ENCODE measurements around the gene UBE2G2.

Gene UBE2G2

DNA sequence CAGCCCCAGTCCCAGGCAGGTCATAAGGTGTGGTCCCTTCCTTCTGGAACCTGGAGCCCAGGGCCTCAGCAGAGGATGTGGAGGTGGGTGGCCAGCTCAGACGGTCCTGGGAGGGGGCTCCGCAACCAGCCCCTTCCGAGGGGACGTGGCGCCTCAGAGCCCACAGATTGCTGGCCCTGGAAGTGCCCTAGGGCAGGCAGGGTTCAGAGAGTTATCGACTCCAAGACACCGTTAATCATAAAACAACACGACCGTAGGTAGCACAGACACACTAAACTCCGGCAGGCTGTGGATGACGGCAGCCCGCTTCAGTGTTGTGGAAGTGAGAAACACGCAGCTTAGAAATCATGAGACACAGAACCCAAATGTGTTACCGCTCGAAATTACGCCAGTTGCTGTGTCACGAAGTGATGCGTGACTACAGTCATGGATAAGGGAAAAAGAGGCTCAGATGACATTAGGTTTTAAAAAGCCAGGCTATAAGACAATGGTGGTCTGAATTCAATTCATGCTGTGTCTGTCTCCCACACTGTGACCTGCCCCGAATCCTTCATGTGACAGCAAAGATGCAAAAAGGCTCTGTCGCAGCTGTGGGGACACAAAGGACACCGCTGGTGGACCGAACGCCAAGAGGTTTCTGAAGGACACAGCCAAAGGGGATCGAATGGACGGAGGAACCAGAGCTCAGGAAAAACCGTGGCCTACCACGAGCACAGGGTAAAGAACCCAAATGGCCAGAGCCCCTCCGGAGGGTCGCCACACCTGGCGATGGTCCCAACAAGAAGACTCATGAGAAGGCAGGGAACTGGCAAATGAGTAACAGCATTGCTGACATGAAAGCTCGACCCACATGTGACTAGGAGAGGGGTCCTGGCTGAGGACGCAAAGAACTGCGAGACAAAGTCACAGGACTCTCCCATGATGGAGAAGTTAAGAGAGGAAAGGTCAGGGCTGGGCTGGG, 17.9 kb upstream of the UBE2G2 start:
- peaks cover 0 to 27% of the 10 kb centered on the region in 2 donors for H3K9me3 ChIP-seq (ENCODE audit: control insufficient read depth in 1 of 2, low read length in 2 of 2)
- no peaks in the 10 kb centered on the region for H3K27me3 ChIP-seq (ENCODE audit: low read depth, low read length)
- H3K36me3 ChIP-seq (ENCODE audit: control insufficient read depth in 1 of 2, insufficient read depth in 2 of 2, low read length in 2 of 2): no peaks in the 10 kb centered on the region
- H3K4me1 ChIP-seq (ENCODE audit: control insufficient read depth in 1 of 2, insufficient read depth in 2 of 2, low read length in 2 of 2): peaks cover 4 to 19% of the 10 kb centered on the region in 2 donors
- H3K4me3 ChIP-seq (ENCODE audit: low read depth in 1 of 2, low read length in 2 of 2): peak overlapping the region in 1 of 2 donors; percentile 75
- H3K27ac ChIP-seq (ENCODE audit: low read length): no peak overlapping the region

DNA sequence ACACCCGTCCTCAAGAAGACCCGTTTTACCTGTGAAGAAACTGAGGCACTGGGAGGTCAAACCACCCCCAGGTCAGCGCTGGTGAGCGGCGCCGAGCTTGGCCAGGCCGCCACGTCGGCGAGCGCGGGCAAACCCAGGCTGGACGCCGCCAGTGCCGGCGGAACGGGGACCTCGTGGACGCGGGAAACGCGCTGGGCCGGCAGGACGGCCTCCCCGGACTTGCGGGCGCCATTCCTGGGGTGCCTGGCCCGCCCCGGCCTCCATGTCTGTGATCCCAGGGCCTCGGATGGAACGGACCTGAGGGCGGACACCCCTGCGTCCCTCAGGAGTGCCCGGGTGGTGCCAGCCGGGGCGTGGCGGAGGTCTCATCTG, 17.0 kb upstream of the UBE2G2 start:
- Histone ChIP-seq H3K4me1 (ENCODE audit: control insufficient read depth in 1 of 2, insufficient read depth in 2 of 2, low read length in 2 of 2) (peaks cover 4 to 19% of the 10 kb centered on the region in 2 donors), H3K27ac (ENCODE audit: low read length) (no peak overlapping the region), H3K27me3 (ENCODE audit: low read depth, low read length) (no peaks in the 10 kb centered on the region), H3K36me3 (ENCODE audit: control insufficient read depth in 1 of 2, insufficient read depth in 2 of 2, low read length in 2 of 2) (peaks cover 0 to 3% of the 10 kb centered on the region in 2 donors), H3K4me3 (ENCODE audit: low read depth in 1 of 2, low read length in 2 of 2) (peak overlapping the region; percentile 21 to 75), H3K9me3 (ENCODE audit: control insufficient read depth in 1 of 2, low read length in 2 of 2) (peaks cover 0 to 27% of the 10 kb centered on the region in 2 donors)

DNA sequence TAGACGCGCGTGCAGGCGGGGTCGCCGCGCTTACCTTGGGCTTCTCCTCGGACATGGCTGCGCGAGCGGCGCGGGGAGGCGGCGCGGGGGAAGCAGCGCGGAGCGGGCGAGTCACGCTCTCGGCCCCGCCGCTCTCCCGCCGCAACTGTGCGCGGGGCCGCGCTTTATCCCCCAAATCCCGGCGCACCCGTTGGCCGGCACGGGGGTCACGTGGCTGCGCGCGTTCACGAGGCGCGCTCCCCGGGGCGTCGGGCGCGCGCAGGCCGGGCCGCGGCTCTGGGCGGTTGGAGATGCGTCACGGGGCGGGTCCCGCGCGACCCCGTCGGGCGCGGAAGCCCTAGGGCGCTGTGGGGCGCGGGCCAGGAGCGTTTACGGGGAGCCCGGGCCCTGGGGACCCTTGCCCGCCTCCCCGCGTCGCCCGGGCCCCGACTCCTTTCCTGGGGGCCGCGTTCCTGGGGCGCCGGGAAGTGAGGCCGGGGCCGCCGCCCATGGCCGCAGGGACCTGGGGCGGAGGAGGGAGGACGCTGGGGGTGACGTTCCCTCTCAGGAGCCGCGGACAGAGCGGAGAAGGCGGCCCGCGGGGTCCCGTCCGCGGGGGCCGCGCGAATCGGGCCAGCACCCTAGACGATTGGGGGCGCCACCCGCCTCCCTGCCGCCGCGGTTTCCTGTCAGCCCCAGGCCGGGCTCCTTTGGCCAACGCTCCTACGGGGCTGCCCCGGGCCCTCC, 16.5 kb upstream of the UBE2G2 start, which contains the start of gene SUMO3:
SUMO3 (minus strand) TSS at position 149 of the 726 bp plus-strand sequence; CDS start at position 55, 94 bp downstream.
- Histone ChIP-seq H3K4me1 (ENCODE audit: control insufficient read depth in 1 of 2, insufficient read depth in 2 of 2, low read length in 2 of 2) (peaks cover 4 to 19% of the 10 kb centered on the region in 2 donors), H3K9me3 (ENCODE audit: control insufficient read depth in 1 of 2, low read length in 2 of 2) (peaks cover 0 to 24% of the 10 kb centered on the region in 2 donors), H3K27ac (ENCODE audit: low read length) (no peak within 1 kb of the TSS), H3K27me3 (ENCODE audit: low read depth, low read length) (no peaks in the 10 kb centered on the region), H3K4me3 (ENCODE audit: low read depth in 1 of 2, low read length in 2 of 2) (peak within 1 kb of the TSS; percentile 64 to 75), H3K36me3 (ENCODE audit: control insufficient read depth in 1 of 2, insufficient read depth in 2 of 2, low read length in 2 of 2) (peaks cover 4 to 9% of the 10 kb centered on the region in 2 donors)

DNA sequence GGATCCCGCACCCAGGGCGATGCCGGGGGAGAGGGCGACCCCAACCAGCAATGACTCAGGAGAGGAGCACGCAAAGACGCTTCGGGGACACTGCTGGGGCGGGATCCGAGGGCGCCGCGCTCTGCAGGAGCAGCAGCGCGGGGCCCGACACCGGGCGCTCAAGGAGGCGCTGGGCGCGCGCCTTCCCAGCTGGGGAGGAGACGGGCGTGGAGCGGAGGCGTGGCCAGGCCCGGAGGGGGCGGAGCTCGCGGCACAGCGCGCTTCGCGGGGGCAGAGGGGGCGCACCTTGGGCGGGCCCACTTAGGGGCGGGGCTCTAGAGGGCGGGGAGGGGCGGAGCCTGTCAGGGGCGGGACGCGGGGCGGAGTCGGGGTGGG, 15.9 kb upstream of the UBE2G2 start:
- H3K27ac ChIP-seq (ENCODE audit: low read length): no peak overlapping the region
- H3K27me3 ChIP-seq (ENCODE audit: low read depth, low read length): no peaks in the 10 kb centered on the region
- H3K4me1 ChIP-seq (ENCODE audit: control insufficient read depth in 1 of 2, insufficient read depth in 2 of 2, low read length in 2 of 2): peaks cover 4 to 19% of the 10 kb centered on the region in 2 donors
- H3K4me3 ChIP-seq (ENCODE audit: low read depth in 1 of 2, low read length in 2 of 2): peak overlapping the region; percentile 64 to 75
- H3K9me3 ChIP-seq (ENCODE audit: control insufficient read depth in 1 of 2, low read length in 2 of 2): peaks cover 0 to 18% of the 10 kb centered on the region in 2 donors
- peaks cover 5 to 14% of the 10 kb centered on the region in 2 donors for H3K36me3 ChIP-seq (ENCODE audit: control insufficient read depth in 1 of 2, insufficient read depth in 2 of 2, low read length in 2 of 2)

DNA sequence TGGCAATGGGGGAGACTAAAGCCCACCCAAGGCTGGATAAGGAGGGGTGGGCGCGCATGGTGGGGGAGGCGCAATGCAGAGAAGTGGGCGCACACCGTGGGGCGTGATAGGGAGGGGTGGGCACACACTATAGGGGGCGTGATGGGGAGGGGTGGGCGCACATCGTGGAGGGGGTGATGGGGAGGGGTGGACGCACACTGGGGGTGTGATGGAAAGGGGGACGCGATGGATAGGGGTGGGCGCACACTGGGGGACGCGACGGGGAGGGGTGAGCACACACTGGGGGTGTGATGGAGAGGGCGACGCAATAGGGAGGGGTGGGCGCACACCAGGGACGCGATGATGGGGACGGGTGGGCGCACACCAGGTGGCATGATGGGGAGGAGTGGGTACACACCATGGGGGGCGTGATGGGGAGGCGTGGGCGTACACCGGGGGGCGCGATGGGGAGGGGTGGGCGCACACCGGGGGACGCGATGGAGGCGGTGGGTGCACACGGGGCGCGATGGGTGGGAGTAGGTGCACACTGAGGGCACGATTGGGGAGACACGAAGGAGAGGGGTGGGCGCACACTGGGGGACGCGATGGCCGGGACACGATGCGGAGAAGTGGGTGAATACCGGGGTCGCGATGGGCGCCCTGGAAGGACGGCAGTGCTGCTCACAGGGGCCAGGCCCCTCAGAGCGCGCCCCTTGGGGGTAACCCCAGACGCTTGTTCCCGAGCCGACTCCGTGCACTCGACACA, 15.3 kb upstream of the UBE2G2 start:
- peaks cover 5 to 18% of the 10 kb centered on the region in 2 donors for H3K36me3 ChIP-seq (ENCODE audit: control insufficient read depth in 1 of 2, insufficient read depth in 2 of 2, low read length in 2 of 2)
- peaks cover 0 to 16% of the 10 kb centered on the region in 2 donors for H3K9me3 ChIP-seq (ENCODE audit: control insufficient read depth in 1 of 2, low read length in 2 of 2)
- peaks cover 4 to 19% of the 10 kb centered on the region in 2 donors for H3K4me1 ChIP-seq (ENCODE audit: control insufficient read depth in 1 of 2, insufficient read depth in 2 of 2, low read length in 2 of 2)
- peak overlapping the region; percentile 64 to 75 for H3K4me3 ChIP-seq (ENCODE audit: low read depth in 1 of 2, low read length in 2 of 2)
- no peaks in the 10 kb centered on the region for H3K27me3 ChIP-seq (ENCODE audit: low read depth, low read length)
- H3K27ac ChIP-seq (ENCODE audit: low read length): no peak overlapping the region

DNA sequence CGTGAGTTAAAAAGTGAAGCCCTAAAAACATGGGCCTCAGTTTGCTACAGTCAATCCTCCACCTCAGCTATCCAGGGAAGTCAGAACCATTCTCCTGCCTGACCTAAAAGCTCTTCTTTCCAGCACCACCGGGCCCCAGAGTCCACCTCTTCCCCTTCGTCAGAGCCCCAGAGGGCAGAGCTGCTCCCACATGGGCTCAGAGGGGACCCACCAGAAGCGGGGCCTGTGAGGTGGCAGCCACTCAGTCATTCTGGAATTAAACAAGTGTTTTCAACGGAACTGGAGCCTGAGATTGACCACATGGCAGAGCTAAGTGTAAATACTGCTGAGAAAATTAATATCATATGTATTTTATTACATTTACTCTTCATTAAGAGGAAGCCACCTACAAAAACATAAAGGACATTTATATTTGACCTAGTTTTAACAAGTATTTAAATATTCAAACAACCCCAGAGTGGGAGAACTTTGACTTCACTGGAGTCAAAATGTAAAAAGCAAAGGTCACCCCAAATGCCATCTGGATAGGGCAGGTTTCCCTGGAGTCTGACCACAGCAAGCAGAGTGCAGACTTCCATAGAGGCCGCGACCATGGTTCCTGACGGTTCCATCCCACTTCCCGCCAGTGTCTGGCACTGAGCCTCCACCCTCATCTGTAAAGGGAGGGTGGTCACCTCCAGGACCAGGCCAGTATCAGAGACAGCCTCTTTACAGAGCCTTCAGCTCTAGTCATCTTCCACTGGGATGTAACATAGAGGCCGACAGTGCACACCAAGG, 14.4 kb upstream of the UBE2G2 start:
- Histone ChIP-seq H3K9me3 (ENCODE audit: control insufficient read depth in 1 of 2, low read length in 2 of 2) (peaks cover 0 to 11% of the 10 kb centered on the region in 2 donors), H3K27me3 (ENCODE audit: low read depth, low read length) (no peaks in the 10 kb centered on the region), H3K4me3 (ENCODE audit: low read depth in 1 of 2, low read length in 2 of 2) (no peak overlapping the region), H3K36me3 (ENCODE audit: control insufficient read depth in 1 of 2, insufficient read depth in 2 of 2, low read length in 2 of 2) (peaks cover 5 to 18% of the 10 kb centered on the region in 2 donors), H3K27ac (ENCODE audit: low read length) (peak overlapping the region; percentile 8), H3K4me1 (ENCODE audit: control insufficient read depth in 1 of 2, insufficient read depth in 2 of 2, low read length in 2 of 2) (peaks cover 4 to 19% of the 10 kb centered on the region in 2 donors)

DNA sequence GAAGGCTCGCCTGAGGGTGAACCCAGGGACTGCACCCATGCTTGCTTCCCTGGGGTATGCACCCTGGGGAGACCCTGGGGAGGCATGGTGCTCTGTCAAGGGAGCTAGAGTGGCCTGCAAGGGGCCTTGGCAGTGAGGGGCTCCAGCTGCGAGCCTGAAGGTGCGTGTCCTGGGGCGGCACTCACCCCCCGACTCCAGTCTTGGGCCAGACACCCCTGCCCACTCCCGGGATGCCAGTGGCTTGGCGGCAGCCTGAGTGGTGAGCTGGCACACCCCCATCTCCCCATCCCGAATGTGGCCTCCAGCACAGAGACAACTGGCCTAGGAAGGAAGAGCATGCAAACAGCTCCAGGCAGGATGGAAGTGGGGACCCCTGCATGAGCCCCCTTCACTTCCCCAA, 13.6 kb upstream of the UBE2G2 start:
- no peak overlapping the region for H3K27ac ChIP-seq (ENCODE audit: low read length)
- H3K4me1 ChIP-seq (ENCODE audit: control insufficient read depth in 1 of 2, insufficient read depth in 2 of 2, low read length in 2 of 2): peaks cover 4 to 19% of the 10 kb centered on the region in 2 donors
- H3K27me3 ChIP-seq (ENCODE audit: low read depth, low read length): no peaks in the 10 kb centered on the region

DNA sequence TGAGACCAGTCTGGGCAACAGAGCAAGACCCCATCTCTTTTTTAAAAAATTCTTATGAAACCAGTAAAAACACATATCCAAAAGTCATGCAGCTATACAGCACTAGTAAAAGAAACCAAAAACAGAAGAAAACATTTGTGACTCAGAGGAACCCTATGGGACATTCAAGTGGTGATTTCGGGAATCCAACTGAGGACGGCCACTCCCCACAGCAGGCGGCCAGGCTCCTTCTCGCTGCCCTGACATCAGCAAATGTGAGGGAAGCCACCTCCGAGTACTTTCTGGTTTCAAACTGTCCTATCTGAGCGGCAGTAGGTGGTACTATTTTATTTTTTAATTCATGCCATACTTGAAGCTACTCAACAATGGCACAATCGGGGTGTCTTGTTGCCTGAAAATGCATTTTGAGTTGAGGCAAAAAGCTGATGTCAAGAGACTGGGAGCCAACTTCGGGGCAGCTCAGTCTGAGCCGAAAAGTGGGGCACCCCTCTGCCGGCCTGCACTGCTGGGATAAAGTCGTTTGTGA, 12.9 kb upstream of the UBE2G2 start:
- Histone ChIP-seq H3K9me3 (ENCODE audit: control insufficient read depth in 1 of 2, low read length in 2 of 2) (peaks cover 0 to 2% of the 10 kb centered on the region in 2 donors), H3K36me3 (ENCODE audit: control insufficient read depth in 1 of 2, insufficient read depth in 2 of 2, low read length in 2 of 2) (peaks cover 16 to 27% of the 10 kb centered on the region in 2 donors), H3K27me3 (ENCODE audit: low read depth, low read length) (no peaks in the 10 kb centered on the region), H3K27ac (ENCODE audit: low read length) (no peak overlapping the region), H3K4me3 (ENCODE audit: low read depth in 1 of 2, low read length in 2 of 2) (no peak overlapping the region), H3K4me1 (ENCODE audit: control insufficient read depth in 1 of 2, insufficient read depth in 2 of 2, low read length in 2 of 2) (peaks cover 4 to 19% of the 10 kb centered on the region in 2 donors)

More for the DNA sequence above, 13.6 kb upstream of the UBE2G2 start:
- H3K4me3 ChIP-seq (ENCODE audit: low read depth in 1 of 2, low read length in 2 of 2): no peak overlapping the region
- H3K9me3 ChIP-seq (ENCODE audit: control insufficient read depth in 1 of 2, low read length in 2 of 2): peaks cover 0 to 8% of the 10 kb centered on the region in 2 donors
- peaks cover 10 to 21% of the 10 kb centered on the region in 2 donors for H3K36me3 ChIP-seq (ENCODE audit: control insufficient read depth in 1 of 2, insufficient read depth in 2 of 2, low read length in 2 of 2)

DNA sequence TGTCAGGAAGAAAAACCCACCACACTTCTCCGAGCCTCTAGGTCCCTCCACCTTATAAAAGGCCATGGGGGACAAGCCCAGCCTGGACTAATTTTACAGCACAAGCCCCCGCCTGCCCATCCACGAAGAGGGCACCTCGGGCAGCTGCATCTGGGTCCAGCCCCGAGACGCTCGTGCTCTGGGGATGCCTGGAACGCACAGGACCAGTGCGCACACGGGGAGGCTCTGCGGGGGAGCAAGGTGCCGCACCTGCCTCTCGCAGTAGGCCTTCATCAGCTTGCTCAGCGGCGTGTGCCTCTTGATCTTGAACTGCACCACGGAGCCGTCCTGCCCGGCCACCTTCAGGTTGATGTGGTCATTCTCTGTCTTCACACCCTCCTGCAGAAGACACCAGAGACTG, 12.1 kb upstream of the UBE2G2 start:
- H3K36me3 ChIP-seq (ENCODE audit: control insufficient read depth in 1 of 2, insufficient read depth in 2 of 2, low read length in 2 of 2): peaks cover 19 to 36% of the 10 kb centered on the region in 2 donors
- H3K27me3 ChIP-seq (ENCODE audit: low read depth, low read length): no peaks in the 10 kb centered on the region
- H3K27ac ChIP-seq (ENCODE audit: low read length): no peak overlapping the region
- H3K4me3 ChIP-seq (ENCODE audit: low read depth in 1 of 2, low read length in 2 of 2): no peak overlapping the region
- H3K4me1 ChIP-seq (ENCODE audit: control insufficient read depth in 1 of 2, insufficient read depth in 2 of 2, low read length in 2 of 2): peaks cover 4 to 19% of the 10 kb centered on the region in 2 donors
- no peaks in the 10 kb centered on the region for H3K9me3 ChIP-seq (ENCODE audit: control insufficient read depth in 1 of 2, low read length in 2 of 2)

DNA sequence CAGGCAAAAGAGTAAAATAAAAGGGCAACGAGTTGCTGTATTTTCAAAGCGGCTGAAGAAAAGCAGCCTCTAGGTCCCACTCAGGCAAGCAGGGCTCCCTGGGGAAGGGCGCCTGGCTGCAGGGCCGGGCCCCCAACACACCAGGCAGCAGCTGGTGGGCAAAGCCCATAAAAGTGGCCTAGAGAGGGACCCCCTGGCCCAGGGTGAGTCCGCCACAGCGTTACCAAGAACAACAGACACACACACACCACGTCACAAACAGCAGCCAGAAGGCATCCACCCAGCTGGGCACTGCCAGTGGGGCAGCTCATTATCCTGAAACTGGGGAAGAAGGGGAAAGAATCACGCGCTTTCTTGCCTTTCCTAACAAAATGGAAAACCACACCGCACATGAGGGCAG, 11.5 kb upstream of the UBE2G2 start:
- Histone ChIP-seq H3K27ac (ENCODE audit: low read length) (no peak overlapping the region), H3K4me1 (ENCODE audit: control insufficient read depth in 1 of 2, insufficient read depth in 2 of 2, low read length in 2 of 2) (peaks cover 4 to 19% of the 10 kb centered on the region in 2 donors)

More for the DNA sequence above, 11.5 kb upstream of the UBE2G2 start:
- Histone ChIP-seq H3K36me3 (ENCODE audit: control insufficient read depth in 1 of 2, insufficient read depth in 2 of 2, low read length in 2 of 2) (peaks cover 23 to 40% of the 10 kb centered on the region in 2 donors), H3K27me3 (ENCODE audit: low read depth, low read length) (no peaks in the 10 kb centered on the region), H3K9me3 (ENCODE audit: control insufficient read depth in 1 of 2, low read length in 2 of 2) (no peaks in the 10 kb centered on the region), H3K4me3 (ENCODE audit: low read depth in 1 of 2, low read length in 2 of 2) (no peak overlapping the region)

Data from muscle layer of duodenum (tissue), 2 donors.